SH-SY5Y (cell line): ENCODE results near the gene C7.

ENCODE experiments used
- GATA2 ChIP-seq: IDR thresholded peaks from 2 replicates; pipeline ENCODE4 v1.6.1; 2011; ENCODE audit warnings: mild to moderate bottlenecking, low read depth, low read length
- GATA3 ChIP-seq: IDR thresholded peaks from 2 replicates; pipeline ENCODE4 v1.6.1; 2011; ENCODE audit warnings: low read depth, mild to moderate bottlenecking, low read length, moderate library complexity

The C7 gene

GRCh38 chr5:40909264-40909663 lies at the start of gene C7:
C7 (plus strand) TSS chr5:40909497; CDS start chr5:40909611, 114 bp downstream.
- TF ChIP-seq GATA2 (peak; percentile 38), GATA3 (no peak)

GRCh38 chr5:40860711-40861110 lies 48.6 kb upstream of the C7 start:
- TF ChIP-seq GATA2 (no peak), GATA3 (no peak)

- TF ChIP-seq GATA2 (no peak), GATA3 (no peak)
Observed at GRCh38 chr5:40866844-40867243, 42.5 kb upstream of the C7 start.

- TF ChIP-seq GATA3 (no peak), GATA2 (no peak)
Observed at GRCh38 chr5:40869384-40869783, 39.9 kb upstream of the C7 start.

- no peak for TF ChIP-seq GATA2
Observed at GRCh38 chr5:40871177-40871576, 38.1 kb upstream of the C7 start.

- TF ChIP-seq GATA3 (no peak), GATA2 (no peak)
Observed at GRCh38 chr5:40873286-40873880, 35.9 kb upstream of the C7 start.

GRCh38 chr5:40875958-40876357 lies 33.3 kb upstream of the C7 start:
- TF ChIP-seq GATA3 (no peak), GATA2 (no peak)

- TF ChIP-seq GATA3, result no peak
- TF ChIP-seq GATA2, result no peak
Observed at GRCh38 chr5:40877371-40877988, 31.8 kb upstream of the C7 start.

- TF ChIP-seq GATA2 (no peak), GATA3 (no peak)
Observed at GRCh38 chr5:40879163-40879942, 29.9 kb upstream of the C7 start.

- no peak for TF ChIP-seq GATA3
- no peak for TF ChIP-seq GATA2
Observed at GRCh38 chr5:40882291-40882690, 27.0 kb upstream of the C7 start.

- TF ChIP-seq GATA2 (peak; percentile 70; the same call in 1 of the 2 replicates), GATA3 (no peak; the same call in 1 of the 2 replicates)
Observed at GRCh38 chr5:40904205-40904993, 4.9 kb upstream of the C7 start.

GRCh38 chr5:40904994-40905306 lies 4.3 kb upstream of the C7 start:
- TF ChIP-seq GATA2, result peak; percentile 3; the same call in 1 of the 2 replicates
- TF ChIP-seq GATA3, result 0 out of 2 replicates have a peak, but pooled peaks have one; percentile 30

GRCh38 chr5:40906351-40906751 lies 2.9 kb upstream of the C7 start:
- TF ChIP-seq GATA3, result no peak

- TF ChIP-seq GATA2 (no peak), GATA3 (no peak)
Observed at GRCh38 chr5:40909723-40910122, 426 bp downstream of the C7 start.

- no peak for TF ChIP-seq GATA2
- TF ChIP-seq GATA3, result no peak
Observed at GRCh38 chr5:40911266-40911665, 2.0 kb downstream of the C7 start.
